RWPE2 (cell line): Measurements from ENCODE around the gene SERTM2.

Experiments used
- ATAC-seq: fragments of 200-7000 bp; cut with Tn5 transposase; 3 replicates; pipeline ENCODE4 v1.9.1; 2021; ENCODE audit warnings: low read depth
- DNase-seq: peaks from one replicate; pipeline ENCODE4 v3.0.0-alpha.2; 2020; ENCODE audit warnings: low spot score
- H3K27ac ChIP-seq: fragments of 450-650 bp; 2 replicates; pipeline ENCODE4 v1.5.1; 2017; ENCODE audit warnings: mild to moderate bottlenecking; ENCODE audit not compliant: poor library complexity, severe bottlenecking
- H3K27me3 ChIP-seq: fragments of 250-450 bp; sonication (Bioruptor Pico); 2 replicates; pipeline ENCODE4 v1.5.1; 2021; ENCODE audit warnings: mild to moderate bottlenecking, moderate library complexity; ENCODE audit not compliant: insufficient read depth, poor library complexity, severe bottlenecking
- H3K36me3 ChIP-seq: fragments of 250-450 bp; sonication (Bioruptor Pico); 2 replicates; pipeline ENCODE4 v1.5.1; 2020; ENCODE audit warnings: low read depth, mild to moderate bottlenecking, moderate library complexity
- H3K4me1 ChIP-seq: fragments of 250-450 bp; sonication (Bioruptor Pico); 2 replicates; pipeline ENCODE4 v1.5.1; 2021; ENCODE audit warnings: mild to moderate bottlenecking, moderate library complexity; ENCODE audit not compliant: insufficient read depth, poor library complexity, severe bottlenecking
- H3K4me3 ChIP-seq: fragments of 250-450 bp; sonication (Bioruptor Pico); 2 replicates; pipeline ENCODE4 v1.5.1; 2021; ENCODE audit warnings: mild to moderate bottlenecking, moderate library complexity; ENCODE audit not compliant: severe bottlenecking
- H3K9me3 ChIP-seq: fragments of 250-450 bp; sonication (Bioruptor Pico); 2 replicates; pipeline ENCODE4 v1.5.1; 2021; ENCODE audit warnings: mild to moderate bottlenecking, moderate library complexity; ENCODE audit not compliant: severe bottlenecking
- TF ChIP-seq, protein P1 (sequence below): fragments of 450-650 bp; IDR thresholded peaks from one replicate; pipeline ENCODE4 v1.5.1; 2017; ENCODE audit warnings: mild to moderate bottlenecking, moderate library complexity; ENCODE audit not compliant: poor library complexity, severe bottlenecking

The SERTM2 gene

DNA sequence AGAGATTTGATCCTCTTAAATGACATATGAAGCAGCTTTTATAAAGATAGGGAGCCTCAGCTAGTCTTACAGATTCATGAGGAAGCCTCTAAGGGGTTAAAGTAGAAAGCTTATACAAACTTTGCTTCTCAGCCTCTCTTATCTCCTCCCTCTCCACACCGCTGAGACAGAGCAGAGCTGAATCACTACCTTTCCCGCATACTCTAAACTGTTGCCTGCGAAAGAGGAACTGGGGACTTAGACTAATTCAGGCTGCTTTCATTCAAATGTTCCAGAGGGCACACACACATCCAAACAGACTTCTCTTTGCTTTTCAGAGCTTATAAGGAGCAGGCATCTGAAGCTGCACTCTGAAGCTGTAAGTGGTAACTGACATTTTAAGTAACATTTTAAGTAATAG is at the start of gene SERTM2:
SERTM2 (plus strand) TSS at position 169 of the 400 bp plus-strand sequence. CDS start 7,213 bp downstream, outside the sequence.
- no peaks in the 10 kb centered on the region for H3K36me3 ChIP-seq
- no peaks in the 10 kb centered on the region for H3K9me3 ChIP-seq
- H3K27me3 ChIP-seq: no peaks in the 10 kb centered on the region
- no peak within 1 kb of the TSS for H3K4me3 ChIP-seq
- DNase-seq (no peak), ATAC-seq (peak; percentile 58; the same call in 2 of the 3 replicates)
- no peak within 1 kb of the TSS for H3K27ac ChIP-seq
- TF ChIP-seq, protein P1, sequence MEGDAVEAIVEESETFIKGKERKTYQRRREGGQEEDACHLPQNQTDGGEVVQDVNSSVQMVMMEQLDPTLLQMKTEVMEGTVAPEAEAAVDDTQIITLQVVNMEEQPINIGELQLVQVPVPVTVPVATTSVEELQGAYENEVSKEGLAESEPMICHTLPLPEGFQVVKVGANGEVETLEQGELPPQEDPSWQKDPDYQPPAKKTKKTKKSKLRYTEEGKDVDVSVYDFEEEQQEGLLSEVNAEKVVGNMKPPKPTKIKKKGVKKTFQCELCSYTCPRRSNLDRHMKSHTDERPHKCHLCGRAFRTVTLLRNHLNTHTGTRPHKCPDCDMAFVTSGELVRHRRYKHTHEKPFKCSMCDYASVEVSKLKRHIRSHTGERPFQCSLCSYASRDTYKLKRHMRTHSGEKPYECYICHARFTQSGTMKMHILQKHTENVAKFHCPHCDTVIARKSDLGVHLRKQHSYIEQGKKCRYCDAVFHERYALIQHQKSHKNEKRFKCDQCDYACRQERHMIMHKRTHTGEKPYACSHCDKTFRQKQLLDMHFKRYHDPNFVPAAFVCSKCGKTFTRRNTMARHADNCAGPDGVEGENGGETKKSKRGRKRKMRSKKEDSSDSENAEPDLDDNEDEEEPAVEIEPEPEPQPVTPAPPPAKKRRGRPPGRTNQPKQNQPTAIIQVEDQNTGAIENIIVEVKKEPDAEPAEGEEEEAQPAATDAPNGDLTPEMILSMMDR: no peak
- H3K4me1 ChIP-seq: no peaks in the 10 kb centered on the region

GRCh38 chrX:111465669-111466068 is 45.8 kb upstream of the SERTM2 start:
- no peak overlapping the region for H3K27ac ChIP-seq
- H3K27me3 ChIP-seq: no peaks in the 10 kb centered on the region
- H3K36me3 ChIP-seq: no peaks in the 10 kb centered on the region
- no peaks in the 10 kb centered on the region for H3K4me1 ChIP-seq
- TF ChIP-seq, protein P1: no peak
- H3K9me3 ChIP-seq: no peaks in the 10 kb centered on the region
- DNase-seq: no peak
- no peak for ATAC-seq
- H3K4me3 ChIP-seq: no peak overlapping the region

DNA sequence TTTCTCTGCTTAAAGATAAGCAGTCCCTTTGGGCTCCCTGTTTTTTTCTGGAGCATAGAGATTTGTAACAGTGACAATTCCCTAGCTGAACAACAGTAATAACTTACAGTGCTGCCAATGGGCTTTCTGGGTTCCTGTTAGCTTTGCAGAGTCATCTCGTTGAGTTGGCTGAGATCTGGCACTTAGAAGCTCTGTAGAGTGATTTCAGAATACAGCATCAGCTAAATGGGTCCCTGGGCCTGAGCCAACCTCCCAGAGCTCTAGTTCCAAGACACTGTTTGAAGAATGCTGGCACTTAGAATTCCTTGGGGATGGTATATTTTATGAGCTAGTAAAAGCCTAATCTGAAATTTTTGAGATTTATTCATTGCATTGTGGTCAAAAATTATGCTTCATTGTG is 43.5 kb upstream of the SERTM2 start:
- ATAC-seq (no peak), DNase-seq (no peak)
- no peaks in the 10 kb centered on the region for H3K4me1 ChIP-seq
- TF ChIP-seq, protein P1: no peak
- no peaks in the 10 kb centered on the region for H3K36me3 ChIP-seq
- no peaks in the 10 kb centered on the region for H3K27me3 ChIP-seq
- H3K4me3 ChIP-seq: no peak overlapping the region
- H3K9me3 ChIP-seq: no peaks in the 10 kb centered on the region
- no peak overlapping the region for H3K27ac ChIP-seq

GRCh38 chrX:111470681-111471403 is 40.6 kb upstream of the SERTM2 start:
- Histone ChIP-seq H3K4me3 (no peak overlapping the region), H3K36me3 (no peaks in the 10 kb centered on the region), H3K27me3 (no peaks in the 10 kb centered on the region), H3K4me1 (no peaks in the 10 kb centered on the region), H3K27ac (no peak overlapping the region), H3K9me3 (no peaks in the 10 kb centered on the region)
- ATAC-seq: no peak
- no peak for DNase-seq
- TF ChIP-seq, protein P1: no peak

DNA sequence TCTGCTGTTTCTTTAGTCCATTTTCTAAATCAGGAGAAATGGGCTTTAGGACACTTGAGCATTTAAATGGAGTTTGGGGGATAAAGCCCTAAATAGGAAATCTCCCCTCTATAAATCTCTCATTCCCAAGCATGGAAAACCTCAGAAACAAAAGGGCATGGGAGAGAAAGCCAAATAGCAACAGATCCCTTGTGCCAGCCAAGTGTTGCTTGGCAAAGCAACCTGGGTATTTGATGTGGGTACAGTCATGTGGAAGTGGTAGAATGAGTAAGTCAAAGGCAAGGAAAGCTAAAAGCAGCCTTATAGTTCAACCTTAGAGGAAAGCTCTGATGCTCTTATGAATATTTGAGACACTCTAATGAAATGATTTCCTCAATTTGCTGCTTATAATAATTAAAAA is 29.5 kb upstream of the SERTM2 start:
- Histone ChIP-seq H3K27ac (no peak overlapping the region), H3K9me3 (no peaks in the 10 kb centered on the region), H3K4me3 (no peak overlapping the region), H3K36me3 (no peaks in the 10 kb centered on the region), H3K27me3 (no peaks in the 10 kb centered on the region), H3K4me1 (no peaks in the 10 kb centered on the region)
- TF ChIP-seq, protein P1: no peak
- ATAC-seq (no peak), DNase-seq (no peak)
